HG03520 (cell line): ENCODE data around the gene FHL2.

Source experiments
- ATAC-seq: cut with Tn5 transposase; IDR thresholded peaks from one replicate; pipeline ENCODE4 v1.9.1; 2021; ENCODE audit warnings: mild to moderate bottlenecking, moderate library complexity; ENCODE audit not compliant: unreplicated experiment

FHL2 gene

DNA sequence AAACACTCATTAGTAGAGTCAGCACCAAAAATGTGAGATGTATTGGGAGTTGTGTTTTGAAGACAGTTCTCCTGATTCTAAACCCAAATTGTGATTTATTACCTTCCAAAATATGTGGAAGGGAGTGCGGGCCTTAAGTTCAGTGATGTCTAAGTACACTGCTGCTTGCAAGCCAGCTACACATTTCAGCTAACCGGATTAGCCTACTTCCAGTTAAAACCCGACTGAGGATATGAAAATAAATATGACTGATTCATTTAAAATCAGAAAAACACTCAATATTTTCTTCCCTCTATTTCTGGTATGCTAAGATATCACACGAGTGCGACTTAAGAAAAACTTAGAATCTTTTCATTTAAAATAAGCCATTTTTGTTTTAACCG is 907 bp downstream of the FHL2 start:
- ATAC-seq, result no peak

DNA sequence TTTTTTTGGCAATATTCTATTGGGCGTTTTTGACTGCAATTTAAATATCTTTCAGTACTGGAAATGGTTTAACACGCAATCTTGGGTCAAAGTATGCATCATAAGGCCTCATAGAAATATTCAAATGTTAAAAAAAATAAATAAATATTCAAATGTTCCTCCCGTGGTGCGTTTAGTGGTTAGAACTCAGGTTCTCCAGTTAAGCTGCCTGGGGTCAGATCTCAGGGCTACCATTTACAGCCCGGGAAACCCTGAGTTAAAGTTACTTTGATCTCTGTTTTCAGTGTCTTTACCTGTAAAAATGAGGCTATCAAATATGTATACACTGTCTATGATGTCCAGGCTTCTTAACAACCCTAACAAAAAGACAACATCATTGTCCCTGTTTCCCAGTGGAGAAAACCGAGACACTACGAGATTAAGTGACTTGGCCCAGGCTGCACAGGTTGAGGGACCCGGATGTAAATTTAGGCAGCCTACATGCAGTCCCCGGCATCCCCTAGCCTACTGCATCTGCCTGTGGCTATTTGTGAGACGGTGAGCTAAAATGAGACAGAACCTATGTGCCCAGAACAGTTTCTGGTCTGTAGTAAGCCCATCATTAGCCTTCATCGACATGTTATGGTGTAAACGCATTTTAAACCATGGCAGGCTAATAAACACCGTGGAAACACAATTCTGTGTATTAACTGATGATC is 1.7 kb downstream of the FHL2 start:
- ATAC-seq, result no peak

GRCh38 chr2:105396254-105397024 is 2.4 kb downstream of the FHL2 start:
- ATAC-seq, result no peak

- ATAC-seq, result no peak
These were observed 3.2 kb downstream of the FHL2 start for GRCh38 chr2:105395691-105396090.

DNA sequence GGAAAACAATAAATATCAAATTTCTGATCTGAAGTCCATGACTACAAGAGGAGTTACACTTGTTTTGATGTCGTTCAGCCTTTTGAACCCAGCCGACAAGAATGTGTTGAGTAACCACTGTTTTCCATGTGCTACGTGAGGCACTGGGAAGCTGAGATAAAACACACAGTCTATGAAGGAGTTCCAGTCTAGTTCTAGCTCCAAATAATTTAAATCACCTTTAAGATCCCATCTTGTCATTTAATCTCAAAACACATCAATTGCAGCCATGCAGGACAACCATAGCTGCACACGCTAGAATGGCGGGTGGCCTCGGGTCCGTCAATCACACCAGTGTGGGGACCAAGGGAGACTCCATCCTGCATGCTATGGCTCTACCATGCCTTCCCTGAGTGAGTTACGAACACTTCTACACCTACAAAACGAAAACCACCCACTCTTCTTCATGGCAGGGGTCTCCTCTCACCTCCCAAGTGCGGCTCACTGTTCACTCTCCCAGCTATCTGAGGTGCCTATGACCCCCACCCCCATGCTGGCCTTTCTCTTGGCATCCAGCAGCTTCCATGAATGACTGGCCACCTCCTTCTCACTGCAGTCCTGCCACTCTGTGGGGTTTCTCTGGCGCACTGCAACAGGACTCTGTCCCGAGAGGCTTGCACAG is 3.8 kb downstream of the FHL2 start:
- ATAC-seq, result no peak

DNA sequence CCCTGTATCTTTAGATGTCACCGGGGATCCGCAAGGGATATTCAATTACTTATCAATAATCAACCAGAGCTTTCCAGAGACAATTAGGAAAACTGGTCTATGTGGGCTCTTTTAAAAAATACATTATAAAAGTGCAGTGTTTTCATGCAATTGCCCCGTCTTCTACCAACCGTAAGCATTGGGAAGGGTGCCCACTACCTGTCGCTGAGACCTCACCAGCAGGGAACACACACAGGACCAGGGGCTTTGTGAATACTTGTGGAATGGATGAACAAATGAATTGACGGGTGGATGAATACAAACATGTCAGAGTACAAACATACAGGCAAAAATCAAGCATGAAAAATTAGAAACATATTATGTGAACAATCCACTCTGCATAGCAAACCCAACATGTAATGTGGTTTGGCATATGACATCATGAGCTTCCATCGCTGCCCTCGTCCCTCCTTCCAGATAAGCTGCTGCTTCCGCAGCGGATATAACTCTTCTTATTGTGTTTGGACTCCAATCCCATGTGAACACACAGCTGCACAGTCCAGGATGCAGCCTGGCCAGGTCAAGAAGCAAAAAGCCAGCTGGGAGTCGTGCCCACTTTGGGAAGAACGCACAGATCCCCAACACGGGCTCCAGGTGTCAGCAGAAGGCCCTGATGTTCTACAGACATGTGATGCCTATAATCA is 5.3 kb downstream of the FHL2 start:
- ATAC-seq, result no peak

GRCh38 chr2:105391763-105392662 is 6.8 kb downstream of the FHL2 start:
- no peak for ATAC-seq

GRCh38 chr2:105391058-105391627 is 7.7 kb downstream of the FHL2 start:
- no peak for ATAC-seq

- no peak for ATAC-seq
These were observed 8.4 kb downstream of the FHL2 start for GRCh38 chr2:105390454-105390853.

- ATAC-seq, result no peak
These were observed 9.9 kb downstream of the FHL2 start for GRCh38 chr2:105388971-105389381.

DNA sequence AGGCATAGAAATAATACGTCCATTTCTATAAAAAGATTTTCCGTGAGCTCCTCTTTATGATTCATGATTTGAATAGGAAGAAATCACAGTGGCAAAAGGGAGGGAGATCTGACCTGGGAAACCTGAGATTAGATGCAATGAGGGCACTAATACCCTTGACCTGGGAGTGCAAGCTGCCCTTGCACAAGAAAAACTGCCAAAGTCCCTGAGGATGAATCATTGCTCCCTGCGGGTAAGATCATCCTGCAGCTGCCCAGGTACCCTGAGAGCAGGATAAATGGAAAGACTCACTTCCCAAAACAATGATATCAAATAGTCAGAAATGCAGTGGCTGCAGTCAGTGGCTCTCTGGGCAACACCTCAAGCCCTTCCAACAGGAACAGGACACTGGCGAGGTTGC is 11.6 kb downstream of the FHL2 start:
- ATAC-seq, result no peak

DNA sequence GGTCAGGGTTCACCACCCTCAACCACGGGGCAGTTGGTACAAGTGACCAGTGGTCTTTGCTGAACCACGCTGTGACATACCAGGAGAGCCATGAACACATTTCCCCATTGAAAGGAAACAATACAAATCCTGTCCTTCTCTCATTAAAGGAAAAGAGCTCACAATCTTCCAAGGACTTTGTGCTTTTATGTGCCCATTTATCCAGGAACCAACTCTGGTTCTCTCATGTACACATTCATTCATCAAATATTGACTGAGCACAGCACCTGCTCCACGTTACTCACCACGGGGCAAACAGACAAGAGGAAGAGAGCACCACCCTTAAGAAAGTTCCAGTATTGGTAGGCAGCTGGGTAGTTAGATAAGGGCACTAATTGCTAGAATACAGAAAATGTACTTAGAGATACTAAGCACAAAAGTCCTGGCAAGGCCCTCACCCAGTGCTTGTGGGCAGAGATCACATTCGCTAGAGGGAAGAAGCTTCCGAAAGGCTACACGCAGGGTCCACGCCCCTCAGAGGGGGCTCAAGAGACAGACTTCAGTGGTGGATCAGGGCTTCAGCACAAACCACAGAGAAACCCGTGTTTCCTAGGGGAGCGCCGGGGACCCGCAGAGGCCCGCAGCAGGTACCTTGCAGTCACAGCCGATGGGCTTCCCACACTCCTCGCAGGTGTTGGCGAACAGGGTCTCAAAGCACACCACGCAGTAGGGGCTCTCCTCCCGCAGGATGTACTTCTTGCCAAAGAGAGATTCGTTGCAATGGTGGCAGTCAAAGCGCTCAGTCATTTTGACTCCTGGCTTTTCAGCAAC is 12.9 kb downstream of the FHL2 start:
- no peak for ATAC-seq

- ATAC-seq, result no peak
These were observed 14.0 kb downstream of the FHL2 start for GRCh38 chr2:105384861-105385260.

GRCh38 chr2:105384216-105384615 is 14.6 kb downstream of the FHL2 start:
- ATAC-seq, result no peak

DNA sequence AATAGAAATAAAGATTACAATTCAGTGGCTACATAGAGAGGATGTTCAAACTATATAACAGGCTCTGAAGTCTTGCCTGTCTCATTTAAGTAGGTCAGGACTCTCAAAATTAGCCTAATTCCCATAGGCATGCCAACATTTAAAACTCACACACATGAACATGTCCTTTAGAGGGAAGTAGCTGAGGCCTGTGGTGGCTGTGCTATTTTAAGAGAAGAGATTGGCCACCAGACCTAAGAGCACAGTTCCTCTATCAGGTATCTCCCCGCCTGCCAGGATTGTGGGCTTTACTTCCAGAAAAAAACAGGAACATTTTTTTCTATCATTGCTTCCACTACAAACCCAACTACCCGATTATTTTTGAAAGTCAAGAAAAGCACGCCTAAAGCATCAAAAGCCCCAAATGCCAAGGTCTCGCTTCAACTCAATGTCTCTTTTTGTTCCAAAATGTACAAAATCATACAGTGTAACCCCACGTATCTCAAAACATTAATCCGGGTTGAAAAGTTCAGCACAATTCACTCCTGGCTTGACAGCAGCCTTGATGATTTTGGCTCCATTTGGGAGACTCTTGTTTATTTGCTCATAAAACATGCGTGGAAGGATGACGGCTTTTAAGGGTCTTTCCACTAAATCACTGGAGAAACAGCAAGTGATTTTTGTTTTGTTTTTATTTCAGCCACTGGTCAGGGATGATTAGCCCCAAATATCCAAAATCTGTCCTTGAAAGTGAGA is 15.3 kb downstream of the FHL2 start:
- no peak for ATAC-seq

DNA sequence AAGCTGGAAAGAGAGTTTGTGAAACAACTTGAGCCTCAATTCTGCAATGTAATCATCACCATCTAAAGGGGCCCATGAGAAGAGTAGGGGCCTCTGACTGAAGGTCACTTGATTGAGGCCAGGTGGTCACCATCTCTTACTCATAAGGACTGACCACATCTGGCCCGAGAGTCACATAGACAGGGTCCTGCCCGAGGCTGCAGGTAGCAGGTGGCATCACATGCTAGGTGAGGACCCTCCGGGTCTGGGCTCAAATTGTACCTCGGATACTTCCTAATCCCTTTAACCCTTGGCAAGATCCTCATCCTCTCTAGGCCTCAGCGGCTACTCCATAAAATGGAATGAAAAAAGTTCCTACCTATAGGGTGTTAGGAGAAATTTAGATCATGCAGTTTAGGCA is 16.7 kb downstream of the FHL2 start:
- ATAC-seq, result no peak

- ATAC-seq, result no peak
These were observed 17.7 kb downstream of the FHL2 start for GRCh38 chr2:105381101-105381668.

DNA sequence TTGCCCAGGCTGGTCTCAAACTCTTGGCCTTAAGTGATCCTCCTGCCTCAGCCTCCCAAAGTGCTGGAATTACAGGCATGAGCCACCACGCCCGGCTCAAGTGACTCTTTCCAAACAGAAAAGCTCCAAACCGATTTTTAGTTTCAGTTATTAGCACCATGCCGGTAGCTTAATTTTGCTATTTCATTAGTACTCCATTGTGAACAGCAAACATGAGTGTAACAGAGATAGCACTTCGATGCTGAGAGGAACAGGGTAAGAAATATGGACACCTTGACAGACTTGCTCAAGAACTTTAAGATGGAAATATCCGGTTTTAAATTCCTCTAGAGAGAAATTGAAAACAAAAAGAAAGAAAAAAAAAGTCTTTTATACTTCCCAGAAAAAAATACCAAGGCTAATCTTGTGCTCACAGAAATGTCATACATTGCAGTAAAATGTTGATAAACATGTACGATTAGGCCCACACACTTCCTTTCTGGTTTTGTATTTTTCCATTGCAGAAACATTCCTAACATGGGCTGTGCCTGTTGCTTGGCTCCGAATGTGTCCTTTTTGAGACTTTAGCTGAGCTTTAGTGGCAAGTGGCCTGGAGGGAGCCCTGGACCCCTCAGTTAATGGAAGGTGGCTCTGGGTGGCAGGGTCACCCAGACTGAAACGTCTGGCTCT is 18.3 kb downstream of the FHL2 start:
- no peak for ATAC-seq
